ENCODE measurements around the gene HOXC9. TPM values are rescaled to one million over a fixed set of nuclear protein-coding genes. Genes with fewer than 3 reads are reported as not detected.

The HOXC9 gene
- total RNA-seq, 1 donor from 2014 or later: not detected

DNA sequence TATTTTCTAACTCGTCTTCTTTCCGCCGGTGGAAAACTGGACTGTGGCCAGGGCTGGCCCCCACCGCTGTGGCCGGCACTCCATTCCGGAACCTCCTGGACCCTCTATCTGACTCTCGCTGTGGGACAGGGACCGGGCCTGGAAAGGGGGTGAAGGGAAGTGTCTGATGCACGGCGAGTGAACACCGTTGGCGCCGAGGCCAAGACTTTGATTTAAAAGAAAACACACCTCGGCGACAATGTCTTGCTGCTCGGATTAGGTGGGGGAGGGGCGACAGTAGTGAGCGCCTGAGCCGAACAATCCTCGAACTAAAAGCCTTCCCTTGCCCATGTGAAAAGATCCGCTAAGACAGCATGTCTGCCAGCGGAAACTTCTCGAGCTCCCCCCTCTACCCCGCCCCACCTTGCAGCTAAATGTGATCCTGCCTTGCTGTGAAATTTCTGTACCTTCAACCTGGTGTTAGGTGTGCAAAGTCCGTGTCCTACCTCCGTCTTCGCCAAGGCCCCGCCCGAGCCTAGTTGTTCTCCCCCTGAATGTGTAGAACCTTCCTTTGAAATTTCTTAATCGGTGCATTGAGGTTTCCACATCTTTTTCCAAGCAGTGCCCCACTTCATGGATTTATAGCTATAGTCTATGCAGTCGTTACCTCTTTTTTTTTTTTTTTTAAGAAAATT, 24.3 kb upstream of the HOXC9 start:
- no peak for DNase-seq (ENCODE audit: low read depth, low spot score)

GRCh38 chr12:53976172-53976822, 23.7 kb upstream of the HOXC9 start:
- DNase-seq (ENCODE audit: low read depth, low spot score): no peak

DNA sequence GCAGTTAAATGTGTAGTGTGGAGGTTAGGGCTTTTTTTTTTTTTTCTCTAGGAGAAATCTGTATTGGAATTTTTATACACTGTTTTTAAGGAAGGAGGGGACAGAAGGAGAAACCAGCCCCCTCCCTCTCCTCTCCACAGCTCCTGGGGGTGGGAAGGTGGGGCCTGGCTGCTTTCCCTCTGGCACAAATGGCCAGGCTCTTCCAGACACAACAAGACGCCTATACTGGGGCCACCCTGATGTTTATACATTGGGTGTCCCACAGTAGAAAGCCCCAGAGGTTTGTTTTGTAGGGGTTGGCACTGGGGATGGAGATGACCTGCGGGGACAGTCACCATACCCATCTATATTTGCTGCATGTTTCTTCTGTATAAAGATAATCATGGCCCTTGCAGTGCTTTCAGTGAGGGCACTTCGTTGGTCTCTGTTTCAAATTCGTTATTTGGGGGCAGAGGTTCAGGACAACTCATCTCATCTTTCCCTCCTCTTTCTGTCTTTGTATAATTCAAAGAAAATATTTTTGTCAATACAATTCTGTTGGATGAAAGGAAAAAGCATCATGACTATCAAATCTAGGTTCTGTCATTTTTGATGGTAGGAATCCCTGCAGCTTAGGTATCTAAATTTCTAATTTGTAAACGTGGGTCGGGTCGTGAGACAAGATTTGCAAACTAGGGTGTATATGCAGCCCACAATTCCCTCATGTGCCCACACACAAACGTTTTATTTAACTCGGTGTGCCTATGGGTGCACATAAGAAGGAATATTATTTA, 23.0 kb upstream of the HOXC9 start:
- no peak for DNase-seq (ENCODE audit: low read depth, low spot score)

- DNase-seq (ENCODE audit: low read depth, low spot score): no peak
These were observed 22.1 kb upstream of the HOXC9 start for GRCh38 chr12:53977596-53978445.

DNA sequence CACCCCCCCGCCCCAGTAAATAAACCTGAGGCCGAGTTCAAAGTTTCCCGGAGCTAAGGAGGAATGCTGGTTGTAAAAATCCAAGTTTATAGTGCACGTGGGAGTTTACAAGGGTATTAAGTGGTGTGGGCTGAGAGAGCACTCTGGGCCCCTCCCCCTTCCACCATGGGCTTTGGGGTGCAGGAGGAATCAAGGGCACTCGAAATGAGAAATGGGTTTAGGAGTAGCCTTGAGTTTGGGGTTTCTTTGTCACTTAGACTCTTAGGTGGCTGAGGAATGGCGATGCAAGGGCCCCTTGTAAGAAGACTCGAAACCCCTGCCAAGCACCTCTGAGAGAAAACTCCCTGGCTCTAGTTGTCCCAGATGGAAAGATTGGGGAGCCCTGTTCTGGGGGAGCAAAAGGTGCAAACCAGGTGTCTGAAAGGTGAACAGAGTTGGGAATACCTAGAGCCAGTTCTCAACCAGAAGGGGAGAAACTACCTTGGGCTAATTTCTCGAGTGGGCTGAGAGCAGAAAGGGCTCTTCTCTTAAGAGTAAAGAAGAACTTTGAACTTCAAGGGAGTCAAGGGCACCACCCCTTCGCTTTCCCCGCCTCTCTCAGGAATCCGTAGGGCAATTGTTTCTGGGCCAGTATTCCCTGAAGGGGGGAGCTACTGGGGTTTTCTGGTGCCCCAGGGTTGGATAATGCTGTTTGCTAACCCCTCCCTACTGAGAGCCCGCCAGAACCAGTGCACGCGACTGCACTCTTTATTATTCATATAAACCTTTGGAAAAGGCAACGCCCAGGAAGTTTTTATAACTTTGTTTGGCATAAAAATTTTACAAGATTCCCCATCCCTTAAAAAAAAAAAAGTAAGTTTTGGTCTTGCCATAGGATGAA, 21.2 kb upstream of the HOXC9 start:
- DNase-seq (ENCODE audit: low read depth, low spot score): no peak

GRCh38 chr12:53980104-53980801, 19.7 kb upstream of the HOXC9 start:
- DNase-seq (ENCODE audit: low read depth, low spot score): no peak

GRCh38 chr12:53980802-53981496, 19.0 kb upstream of the HOXC9 start:
- DNase-seq (ENCODE audit: low read depth, low spot score): no peak

DNA sequence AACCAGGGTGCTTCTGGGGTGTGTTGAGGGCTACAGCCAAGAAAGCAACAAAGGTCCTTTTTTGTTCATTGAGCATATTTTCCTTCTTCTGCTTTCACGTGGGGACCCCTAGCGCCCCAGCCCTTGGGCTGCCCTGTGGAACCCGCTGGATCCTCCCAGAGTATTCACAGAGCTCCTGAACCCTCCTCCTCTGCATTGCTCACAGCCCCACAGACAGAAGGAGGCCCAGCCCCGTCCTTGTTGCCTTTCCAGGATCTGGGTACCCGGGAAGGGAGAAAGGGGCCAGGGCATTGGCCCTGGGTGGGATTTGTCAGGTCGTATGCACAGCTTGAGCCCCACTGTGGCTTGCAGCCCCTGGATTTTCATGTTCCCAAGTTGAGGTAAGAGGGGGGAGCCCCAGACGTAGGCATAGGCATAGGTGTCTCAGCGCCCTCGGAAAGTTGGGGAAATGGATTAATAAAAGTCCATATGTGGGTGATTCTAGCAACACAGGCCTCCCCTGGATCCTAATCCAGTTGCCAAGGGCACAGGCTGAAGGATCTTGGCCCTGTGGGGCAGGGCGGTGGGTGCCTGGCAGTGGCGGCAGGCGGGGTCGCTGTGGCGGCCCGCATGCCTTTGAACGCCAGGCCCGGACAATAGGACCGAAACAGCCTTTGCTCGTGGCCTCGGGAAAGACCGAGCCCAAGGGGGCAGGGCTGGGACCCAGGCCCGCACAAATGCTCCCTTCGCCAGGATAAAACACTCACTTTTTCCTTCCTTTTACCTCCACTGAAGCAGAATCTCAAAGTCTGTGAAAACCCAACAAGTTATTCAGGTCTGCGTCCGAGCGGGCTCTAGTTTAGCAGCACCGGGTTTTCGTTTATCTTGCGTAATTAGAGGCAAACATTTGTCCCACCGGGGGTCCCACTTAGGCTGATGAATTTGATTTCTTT, 18.1 kb upstream of the HOXC9 start:
- DNase-seq (ENCODE audit: low read depth, low spot score): no peak

DNA sequence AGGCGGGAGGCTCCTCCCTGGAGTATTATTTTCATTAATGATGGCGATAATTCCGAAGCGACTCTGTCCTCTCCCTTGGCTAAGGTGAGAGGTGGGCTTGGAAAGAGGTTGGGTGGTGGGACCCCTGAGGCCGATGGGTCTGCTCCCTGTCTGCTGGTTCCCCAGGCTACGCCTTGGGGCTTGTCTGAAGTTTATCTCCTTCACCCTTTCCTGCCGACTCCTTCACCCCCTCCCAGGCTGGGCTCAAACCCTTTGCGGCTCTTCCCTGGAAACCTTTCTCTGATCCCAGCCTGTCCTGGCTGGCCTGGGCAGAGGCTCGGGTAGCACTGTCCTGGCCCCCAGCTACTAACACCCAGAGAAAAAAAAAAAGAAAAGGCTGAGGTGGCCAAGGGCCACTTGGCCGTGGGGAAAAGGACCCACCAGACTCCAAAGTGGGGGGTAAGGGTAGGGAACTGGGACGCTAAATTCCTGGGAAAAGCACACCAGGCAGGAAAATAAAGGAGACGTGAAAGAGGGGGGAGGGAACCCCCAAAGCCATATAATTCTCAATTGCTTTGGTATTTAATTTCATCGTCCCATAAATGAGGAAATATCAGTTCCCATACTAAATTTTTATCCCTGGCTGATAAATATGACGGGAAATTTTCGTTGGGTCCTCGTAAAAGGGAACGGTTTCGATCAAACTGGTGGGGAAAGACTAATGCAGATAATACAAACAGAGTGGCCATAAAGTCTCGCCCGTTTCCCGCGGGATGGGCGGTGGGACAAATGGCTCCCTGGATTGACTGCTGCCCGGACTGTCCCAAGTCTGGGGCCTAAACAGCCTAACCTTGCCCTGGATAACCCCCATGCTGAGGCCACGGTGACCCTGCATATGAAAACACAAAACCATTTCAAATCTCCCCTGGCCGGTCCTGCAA, 17.1 kb upstream of the HOXC9 start:
- DNase-seq (ENCODE audit: low read depth, low spot score): no peak

GRCh38 chr12:53983568-53983949, 16.4 kb upstream of the HOXC9 start:
- no peak for DNase-seq (ENCODE audit: low read depth, low spot score)

- DNase-seq (ENCODE audit: low read depth, low spot score): no peak
These were observed 15.9 kb upstream of the HOXC9 start for GRCh38 chr12:53983950-53984572.

DNA sequence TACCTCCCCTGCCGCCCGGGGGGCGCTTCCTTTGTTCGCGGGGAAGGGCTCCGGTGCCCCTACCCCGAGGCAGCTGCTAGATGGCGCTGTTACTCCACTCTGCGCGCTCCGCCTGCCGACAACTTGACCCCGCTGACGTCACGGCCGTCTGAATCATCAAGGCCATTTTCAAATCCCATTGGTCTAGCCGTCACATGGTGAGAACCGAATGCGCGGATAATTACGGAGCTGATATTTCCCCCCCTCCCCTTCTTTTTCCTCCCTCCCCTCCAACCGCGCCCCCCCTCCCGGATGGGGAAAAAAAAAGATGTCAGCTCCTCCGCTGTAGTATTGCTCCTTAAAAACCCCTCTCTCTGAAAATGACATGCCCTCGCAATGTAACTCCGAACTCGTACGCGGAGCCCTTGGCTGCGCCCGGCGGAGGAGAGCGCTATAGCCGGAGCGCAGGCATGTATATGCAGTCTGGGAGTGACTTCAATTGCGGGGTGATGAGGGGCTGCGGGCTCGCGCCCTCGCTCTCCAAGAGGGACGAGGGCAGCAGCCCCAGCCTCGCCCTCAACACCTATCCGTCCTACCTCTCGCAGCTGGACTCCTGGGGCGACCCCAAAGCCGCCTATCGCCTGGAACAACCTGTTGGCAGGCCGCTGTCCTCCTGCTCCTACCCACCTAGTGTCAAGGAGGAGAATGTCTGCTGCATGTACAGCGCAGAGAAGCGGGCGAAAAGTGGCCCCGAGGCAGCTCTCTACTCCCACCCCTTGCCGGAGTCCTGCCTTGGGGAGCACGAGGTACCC, 14.9 kb upstream of the HOXC9 start, which contains the start of gene HOXC10:
Gene HOXC10 (plus strand): TSS at position 246 of the 791 bp plus-strand sequence. CDS start 114 bp downstream, at position 360.
- DNase-seq (ENCODE audit: low read depth, low spot score): peak; percentile 29

GRCh38 chr12:53985692-53985993, 14.3 kb upstream of the HOXC9 start:
- DNase-seq (ENCODE audit: low read depth, low spot score): no peak

- DNase-seq (ENCODE audit: low read depth, low spot score): no peak
These were observed 13.8 kb upstream of the HOXC9 start for GRCh38 chr12:53985994-53986685.

Data from pulmonary artery endothelial cell (primary cell).